IPS-20b (cell line): ENCODE measurements around the gene KIAA1755.

Source experiments
- H3K27ac ChIP-seq: one replicate; pipeline ENCODE4 v1.5.1; 2013; ENCODE audit warnings: low read length
- H3K27me3 ChIP-seq: 2 replicates; pipeline ENCODE4 v1.6.1; 2013; ENCODE audit warnings: mild to moderate bottlenecking, low read length, inconsistent platforms; ENCODE audit not compliant: insufficient read depth
- H3K36me3 ChIP-seq: 2 replicates; pipeline ENCODE4 v1.6.1; 2013; ENCODE audit warnings: low read depth, mild to moderate bottlenecking, inconsistent platforms, low read length, moderate library complexity; ENCODE audit not compliant: insufficient read depth
- H3K4me1 ChIP-seq: 2 replicates; pipeline ENCODE4 v1.6.1; 2013; ENCODE audit warnings: mild to moderate bottlenecking, control low read depth, inconsistent platforms, low read length, moderate library complexity; ENCODE audit not compliant: insufficient read depth
- H3K4me3 ChIP-seq: 2 replicates; pipeline ENCODE4 v1.5.1; 2013; ENCODE audit warnings: mild to moderate bottlenecking, low read length, inconsistent platforms
- H3K9ac ChIP-seq: 2 replicates; pipeline ENCODE4 v1.6.1; 2013; ENCODE audit warnings: low read depth, mild to moderate bottlenecking, inconsistent platforms, low read length, moderate library complexity
- H3K9me3 ChIP-seq: 2 replicates; pipeline ENCODE4 v1.6.1; 2013; ENCODE audit warnings: mild to moderate bottlenecking, low read depth, low read length, inconsistent platforms; ENCODE audit not compliant: insufficient read depth

Gene KIAA1755

GRCh38 chr20:38203981-38204357 is 56.6 kb downstream of the KIAA1755 start:
- Histone ChIP-seq H3K9ac (no peak overlapping the region), H3K27ac (no peak overlapping the region)

GRCh38 chr20:38203337-38203980 is 57.1 kb downstream of the KIAA1755 start:
- no peaks in the 10 kb centered on the region for H3K9me3 ChIP-seq

More at GRCh38 chr20:38203981-38204357, 56.6 kb downstream of the KIAA1755 start:
- H3K4me3 ChIP-seq: no peak overlapping the region
- H3K36me3 ChIP-seq: no peaks in the 10 kb centered on the region
- no peaks in the 10 kb centered on the region for H3K9me3 ChIP-seq
- H3K4me1 ChIP-seq: no peaks in the 10 kb centered on the region
- no peaks in the 10 kb centered on the region for H3K27me3 ChIP-seq

GRCh38 chr20:38202982-38203293 is 57.6 kb downstream of the KIAA1755 start:
- H3K9me3 ChIP-seq: no peaks in the 10 kb centered on the region
- no peak overlapping the region for H3K4me3 ChIP-seq

More at GRCh38 chr20:38203337-38203980, 57.1 kb downstream of the KIAA1755 start:
- H3K9ac ChIP-seq: no peak overlapping the region
- no peak overlapping the region for H3K27ac ChIP-seq
- H3K36me3 ChIP-seq: no peaks in the 10 kb centered on the region
- no peaks in the 10 kb centered on the region for H3K27me3 ChIP-seq
- no peak overlapping the region for H3K4me3 ChIP-seq
- H3K4me1 ChIP-seq: no peaks in the 10 kb centered on the region; the same call in 1 of the 2 replicates

GRCh38 chr20:38202153-38202981 is 58.2 kb downstream of the KIAA1755 start:
- Histone ChIP-seq H3K4me1 (no peaks in the 10 kb centered on the region; the same call in none of the 2 replicates), H3K27me3 (no peaks in the 10 kb centered on the region), H3K36me3 (no peaks in the 10 kb centered on the region), H3K9ac (no peak overlapping the region), H3K27ac (no peak overlapping the region), H3K9me3 (no peaks in the 10 kb centered on the region), H3K4me3 (no peak overlapping the region)

More at GRCh38 chr20:38202982-38203293, 57.6 kb downstream of the KIAA1755 start:
- H3K27me3 ChIP-seq: no peaks in the 10 kb centered on the region
- no peak overlapping the region for H3K9ac ChIP-seq
- no peak overlapping the region for H3K27ac ChIP-seq
- H3K4me1 ChIP-seq: no peaks in the 10 kb centered on the region; the same call in none of the 2 replicates
- no peaks in the 10 kb centered on the region for H3K36me3 ChIP-seq

GRCh38 chr20:38201356-38201755 is 59.2 kb downstream of the KIAA1755 start:
- H3K27me3 ChIP-seq: no peaks in the 10 kb centered on the region
- H3K36me3 ChIP-seq: no peaks in the 10 kb centered on the region
- no peaks in the 10 kb centered on the region for H3K9me3 ChIP-seq
- no peak overlapping the region for H3K27ac ChIP-seq
- no peak overlapping the region for H3K9ac ChIP-seq
- no peak overlapping the region for H3K4me3 ChIP-seq
- H3K4me1 ChIP-seq: no peaks in the 10 kb centered on the region; the same call in none of the 2 replicates

- no peaks in the 10 kb centered on the region; the same call in none of the 2 replicates for H3K4me1 ChIP-seq
- H3K9ac ChIP-seq: no peak overlapping the region
- no peaks in the 10 kb centered on the region for H3K27me3 ChIP-seq
- H3K4me3 ChIP-seq: no peak overlapping the region
- H3K27ac ChIP-seq: no peak overlapping the region
- no peaks in the 10 kb centered on the region for H3K9me3 ChIP-seq
- H3K36me3 ChIP-seq: no peaks in the 10 kb centered on the region
These were observed 59.9 kb downstream of the KIAA1755 start for GRCh38 chr20:38200646-38201045.

- Histone ChIP-seq H3K4me1 (no peaks in the 10 kb centered on the region; the same call in none of the 2 replicates), H3K27ac (no peak overlapping the region), H3K27me3 (no peaks in the 10 kb centered on the region), H3K9me3 (no peaks in the 10 kb centered on the region), H3K36me3 (no peaks in the 10 kb centered on the region), H3K4me3 (no peak overlapping the region), H3K9ac (no peak overlapping the region)
These were observed 60.8 kb downstream of the KIAA1755 start for GRCh38 chr20:38199501-38200390.

- no peaks in the 10 kb centered on the region for H3K9me3 ChIP-seq
- no peak overlapping the region for H3K9ac ChIP-seq
- H3K36me3 ChIP-seq: no peaks in the 10 kb centered on the region
- H3K27ac ChIP-seq: no peak overlapping the region
- no peaks in the 10 kb centered on the region for H3K27me3 ChIP-seq
- no peak overlapping the region for H3K4me3 ChIP-seq
- no peaks in the 10 kb centered on the region; the same call in none of the 2 replicates for H3K4me1 ChIP-seq
These were observed 62.2 kb downstream of the KIAA1755 start for GRCh38 chr20:38198238-38198861.

GRCh38 chr20:38197619-38198018 is 62.9 kb downstream of the KIAA1755 start:
- H3K4me3 ChIP-seq: no peak overlapping the region
- H3K4me1 ChIP-seq: no peaks in the 10 kb centered on the region; the same call in none of the 2 replicates
- H3K27me3 ChIP-seq: no peaks in the 10 kb centered on the region
- no peaks in the 10 kb centered on the region for H3K9me3 ChIP-seq
- H3K36me3 ChIP-seq: no peaks in the 10 kb centered on the region
- no peak overlapping the region for H3K9ac ChIP-seq
- H3K27ac ChIP-seq: no peak overlapping the region

- H3K4me3 ChIP-seq: no peak overlapping the region
- no peak overlapping the region for H3K9ac ChIP-seq
- no peaks in the 10 kb centered on the region for H3K36me3 ChIP-seq
- no peaks in the 10 kb centered on the region for H3K9me3 ChIP-seq
- H3K4me1 ChIP-seq: no peaks in the 10 kb centered on the region; the same call in none of the 2 replicates
- no peaks in the 10 kb centered on the region for H3K27me3 ChIP-seq
- H3K27ac ChIP-seq: no peak overlapping the region
These were observed 63.3 kb downstream of the KIAA1755 start for GRCh38 chr20:38197217-38197616.

GRCh38 chr20:38196592-38196991 is 63.9 kb downstream of the KIAA1755 start:
- H3K27ac ChIP-seq: no peak overlapping the region
- H3K4me1 ChIP-seq: no peaks in the 10 kb centered on the region; the same call in none of the 2 replicates
- H3K9me3 ChIP-seq: no peaks in the 10 kb centered on the region
- no peak overlapping the region for H3K9ac ChIP-seq
- no peaks in the 10 kb centered on the region for H3K36me3 ChIP-seq
- H3K4me3 ChIP-seq: no peak overlapping the region
- H3K27me3 ChIP-seq: no peaks in the 10 kb centered on the region
